Stimulated activated CD4-positive, alpha-beta T cell treated with anti-CD3 and anti-CD28 coated beads, Interleukin-4, amount 100 ng/mL, for 24 hours (primary cell): Measurements from ENCODE around the gene SMIM35.
"Not testable (repeated sequence)": the region's sequence is repeated elsewhere in the genome, so short reads cannot be mapped to it uniquely, and the experiment has no call there.

ENCODE experiments used
- DNase-seq: peaks from one replicate; pipeline ENCODE4 v3.0.0-alpha.2; 2020

SMIM35 gene

GRCh38 chr11:118017631-118018315, 69.0 kb downstream of the SMIM35 start:
- no peak for DNase-seq

GRCh38 chr11:118017111-118017510, 69.7 kb downstream of the SMIM35 start:
- DNase-seq, result no peak

DNA sequence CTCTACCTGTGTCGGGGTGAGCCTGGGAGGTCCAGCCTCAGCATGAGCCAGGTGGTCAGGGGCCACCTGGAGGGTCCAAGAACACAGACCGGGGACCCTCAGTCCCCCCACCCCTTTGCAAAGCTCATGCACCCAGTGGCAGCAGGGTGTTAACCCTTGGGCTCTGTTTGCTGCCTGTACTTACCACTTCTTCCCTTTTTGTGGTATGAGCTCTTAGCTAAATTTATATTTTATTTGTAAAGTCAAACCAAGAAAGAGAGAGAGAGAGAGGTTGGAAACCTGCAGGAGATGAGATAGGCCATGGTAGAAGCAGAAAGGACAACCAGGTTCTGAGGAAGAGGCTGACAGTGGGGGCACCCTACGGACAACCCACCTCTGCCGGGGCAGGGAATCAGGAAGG, 70.7 kb downstream of the SMIM35 start:
- no peak for DNase-seq

GRCh38 chr11:118015385-118015841, 71.3 kb downstream of the SMIM35 start:
- no peak for DNase-seq

- DNase-seq, result no peak
Observed at GRCh38 chr11:118014022-118014421, 72.7 kb downstream of the SMIM35 start.

GRCh38 chr11:118012083-118012669, 74.6 kb downstream of the SMIM35 start:
- no peak for DNase-seq

GRCh38 chr11:118010738-118011461, 75.9 kb downstream of the SMIM35 start:
- no peak for DNase-seq

GRCh38 chr11:118009864-118010737, 76.7 kb downstream of the SMIM35 start:
- no peak for DNase-seq

DNA sequence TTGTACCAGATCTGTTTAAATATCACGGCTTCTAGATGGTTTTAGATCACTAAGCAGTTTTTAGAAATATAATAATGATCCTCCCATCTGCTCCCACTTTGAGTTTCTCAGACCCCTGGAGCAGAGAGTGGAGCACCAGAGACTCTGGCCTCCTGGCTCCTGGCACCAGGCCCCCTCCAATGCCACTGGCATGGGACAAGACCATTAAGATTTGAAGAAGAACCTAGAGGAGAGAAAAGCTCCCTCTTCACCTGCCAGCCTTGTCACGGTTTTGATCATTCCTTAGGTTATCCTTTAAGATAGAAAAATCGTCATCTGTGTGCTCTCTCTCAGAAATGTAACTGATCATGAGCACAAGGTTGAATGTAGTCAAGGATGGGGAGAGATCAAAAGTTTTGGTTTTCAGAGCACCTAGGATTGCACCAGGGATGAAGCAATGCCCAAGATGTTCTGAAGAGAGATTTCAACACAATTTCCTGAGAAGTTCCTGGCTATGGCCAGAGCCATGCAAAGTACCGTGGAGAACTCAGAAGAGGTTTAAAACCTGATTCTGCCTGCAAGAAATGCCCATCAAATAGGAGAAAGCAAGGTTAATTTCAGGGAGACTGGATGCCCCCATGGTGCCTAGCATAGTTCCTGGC, 78.4 kb downstream of the SMIM35 start:
- DNase-seq, result no peak

- DNase-seq, result not testable (repeated sequence)
Observed at GRCh38 chr11:118007563-118008270, 79.0 kb downstream of the SMIM35 start.

- no peak for DNase-seq
Observed at GRCh38 chr11:118007040-118007439, 79.7 kb downstream of the SMIM35 start.

DNA sequence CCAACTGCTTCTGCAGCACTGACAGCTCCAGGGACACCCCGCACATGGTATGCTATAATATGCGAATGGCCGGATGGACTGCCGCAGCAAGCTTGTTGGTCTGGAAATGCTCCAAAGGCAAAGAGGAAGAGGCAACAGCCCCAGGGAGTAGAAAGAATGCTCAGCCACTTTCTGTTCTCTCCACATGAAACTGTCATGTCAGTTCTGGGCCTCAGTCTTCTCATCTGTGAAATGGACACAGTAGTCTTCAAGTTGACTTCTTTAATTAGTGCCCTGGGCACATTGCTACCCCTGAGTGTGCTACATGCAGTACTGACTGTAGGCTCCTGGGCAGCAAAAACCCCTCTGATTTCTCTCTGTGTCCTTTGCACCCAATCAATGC, 80.6 kb downstream of the SMIM35 start:
- no peak for DNase-seq

GRCh38 chr11:118005224-118006152, 81.3 kb downstream of the SMIM35 start:
- no peak for DNase-seq

DNA sequence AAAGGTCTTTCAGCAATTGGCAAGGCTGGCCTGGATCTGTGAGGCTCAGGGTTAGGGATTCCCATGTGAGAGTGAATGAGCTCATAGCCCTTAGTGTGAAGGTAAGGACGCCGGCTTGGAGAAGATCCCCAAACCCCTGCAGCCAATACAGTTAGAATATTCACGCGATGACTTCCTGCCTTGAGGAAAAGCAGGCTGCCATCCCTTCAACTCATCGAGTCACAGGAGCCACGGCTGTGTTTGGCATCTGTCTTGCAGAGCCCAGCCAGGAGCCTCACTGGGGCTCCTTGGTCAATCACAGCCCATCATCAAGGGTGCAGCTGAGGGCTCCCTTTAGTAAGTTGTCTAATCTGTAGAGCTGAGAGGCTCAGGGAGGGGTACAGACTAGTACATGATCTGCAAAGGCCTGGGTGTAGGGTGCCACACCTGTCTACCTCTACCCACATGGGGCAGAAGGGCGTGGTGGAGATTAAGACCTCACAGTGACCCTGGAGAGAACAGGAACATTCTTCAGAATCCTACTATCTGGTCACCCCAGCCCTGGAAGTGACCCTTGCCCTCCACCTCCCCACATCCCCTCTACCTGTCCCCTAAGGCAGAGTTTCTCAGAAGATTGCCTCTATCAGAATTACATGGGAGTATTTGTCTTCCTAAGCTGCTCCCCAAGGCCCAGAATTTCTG, 82.1 kb downstream of the SMIM35 start:
- no peak for DNase-seq

DNA sequence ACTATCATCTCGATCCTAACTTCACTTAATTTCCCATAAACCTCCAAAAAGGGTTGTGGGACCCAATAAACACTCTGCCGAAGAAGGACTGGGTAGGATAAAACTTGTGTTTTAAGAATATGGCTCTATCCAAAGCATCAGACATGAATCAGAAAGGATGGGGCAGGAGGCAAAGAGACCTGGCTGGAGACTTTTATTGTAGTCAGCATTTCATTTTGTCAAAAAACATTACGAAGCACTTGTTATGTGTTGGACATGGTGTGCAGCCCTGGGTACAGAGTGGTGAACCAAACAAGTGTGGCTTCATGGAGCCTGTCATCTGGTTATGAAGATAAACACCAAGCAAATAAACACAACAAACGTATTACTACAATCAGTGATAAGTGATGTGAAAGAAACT, 83.3 kb downstream of the SMIM35 start:
- no peak for DNase-seq

- DNase-seq, result peak; percentile 75
Observed at GRCh38 chr11:118002541-118003423, 84.0 kb downstream of the SMIM35 start.

- DNase-seq, result peak; percentile 66
Observed at GRCh38 chr11:118002010-118002540, 84.7 kb downstream of the SMIM35 start.

DNA sequence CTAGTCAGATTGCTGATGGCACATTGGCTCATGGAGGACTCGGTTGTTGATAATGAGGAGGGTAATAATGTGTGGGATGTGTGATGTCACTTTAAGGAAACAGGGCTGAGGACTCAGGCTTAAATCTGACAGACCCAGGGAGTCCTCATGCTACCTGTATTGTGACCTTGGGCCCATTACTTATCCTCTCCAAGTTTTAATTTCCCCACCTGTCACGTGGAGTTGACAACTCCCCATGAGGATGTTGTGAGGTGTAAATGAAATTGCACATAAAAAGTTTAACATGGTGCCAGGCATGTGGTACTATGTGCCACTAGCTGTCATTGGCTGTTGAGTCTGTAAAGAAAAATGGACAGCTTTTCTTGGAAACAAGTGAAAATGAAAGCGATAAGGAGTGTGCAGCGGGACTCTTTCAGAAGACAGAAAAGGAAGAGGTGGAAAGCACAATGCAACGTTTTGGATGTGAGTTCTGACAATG, 85.2 kb downstream of the SMIM35 start:
- peak; percentile 27 for DNase-seq

GRCh38 chr11:118000850-118001228, 85.9 kb downstream of the SMIM35 start:
- DNase-seq, result peak; percentile 3
